ENCODE measurements around the gene FREM1. TPM values are rescaled to one million over a fixed set of nuclear protein-coding genes. Genes with fewer than 3 reads are reported as not detected.

FREM1 gene
- total RNA-seq, 2 donors from 2014 or later, result 2.0 to 2.6 TPM

GRCh38 chr9:14881006-14881405, 29.2 kb downstream of the FREM1 start:
- no peak overlapping the region for H3K27ac ChIP-seq
- H3K9me3 ChIP-seq, result no peaks in the 10 kb centered on the region
- H3K27me3 ChIP-seq (replicated peaks; ENCODE audit: insufficient read depth), result no peaks in the 10 kb centered on the region
- no peak overlapping the region for H3K4me3 ChIP-seq
- no peaks in the 10 kb centered on the region for H3K4me1 ChIP-seq (replicated peaks)
- no peak for TF ChIP-seq POLR2AphosphoS5 (IDR thresholded peaks at IDR 0.05)
- intact Hi-C loops (cut with DNase I), result no loop called here
- WGBS, result 28% methylated on average over 4 of the region's 4 CpGs
- no peaks in the 10 kb centered on the region for H3K36me3 ChIP-seq
- no peak for DNase-seq (ENCODE audit: low spot score)

- Histone ChIP-seq H3K27me3 (replicated peaks; ENCODE audit: insufficient read depth) (no peaks in the 10 kb centered on the region), H3K9me3 (no peaks in the 10 kb centered on the region), H3K36me3 (no peaks in the 10 kb centered on the region), H3K27ac (no peak overlapping the region), H3K4me1 (replicated peaks) (no peaks in the 10 kb centered on the region), H3K4me3 (no peak overlapping the region)
- DNase-seq (ENCODE audit: low spot score), result no peak
- TF ChIP-seq CTCF (IDR thresholded peaks at IDR 0.05), result no peak
- no peak for TF ChIP-seq POLR2AphosphoS5 (IDR thresholded peaks at IDR 0.05)
- TF ChIP-seq POLR2A (IDR thresholded peaks at IDR 0.05), result no peak
- intact Hi-C loops (cut with DNase I), result no loop called here
Observed at GRCh38 chr9:14870090-14870489, 40.1 kb downstream of the FREM1 start.

DNA sequence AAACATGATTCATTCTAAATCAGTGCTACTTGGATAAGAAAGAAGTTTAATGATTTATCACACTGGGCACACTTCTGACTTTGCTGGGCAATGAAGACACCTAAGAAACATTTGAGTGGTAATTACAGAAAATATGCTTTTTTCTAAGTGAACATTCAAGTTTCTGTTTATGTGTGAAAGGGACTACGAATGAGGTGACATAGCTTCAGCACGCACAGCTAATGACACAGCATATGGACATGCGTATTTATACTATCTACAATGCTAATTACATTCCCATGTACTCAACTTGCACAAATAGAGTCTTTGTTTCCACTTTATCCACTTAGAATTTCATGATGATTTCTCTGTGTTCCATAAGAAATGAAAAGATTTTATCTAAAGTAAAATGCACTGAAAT, 40.6 kb downstream of the FREM1 start:
- H3K36me3 ChIP-seq, result no peaks in the 10 kb centered on the region
- no peak for TF ChIP-seq CTCF (IDR thresholded peaks at IDR 0.05)
- no peak for TF ChIP-seq POLR2A (IDR thresholded peaks at IDR 0.05)
- no peak for TF ChIP-seq POLR2AphosphoS5 (IDR thresholded peaks at IDR 0.05)
- no peaks in the 10 kb centered on the region for H3K9me3 ChIP-seq
- DNase-seq (ENCODE audit: low spot score), result no peak
- H3K27ac ChIP-seq, result no peak overlapping the region
- no peaks in the 10 kb centered on the region for H3K27me3 ChIP-seq (replicated peaks; ENCODE audit: insufficient read depth)
- 66% methylated on average over 3 of the region's 3 CpGs for WGBS
- H3K4me3 ChIP-seq, result no peak overlapping the region
- H3K4me1 ChIP-seq (replicated peaks), result no peaks in the 10 kb centered on the region
- intact Hi-C loops (cut with DNase I), result no loop called here

- Histone ChIP-seq H3K27me3 (replicated peaks; ENCODE audit: insufficient read depth) (no peaks in the 10 kb centered on the region), H3K27ac (no peak overlapping the region), H3K4me1 (replicated peaks) (no peaks in the 10 kb centered on the region), H3K9me3 (no peaks in the 10 kb centered on the region), H3K4me3 (no peak overlapping the region), H3K36me3 (no peaks in the 10 kb centered on the region)
- intact Hi-C loops (cut with DNase I), result no loop called here
- 67% methylated on average over 16 of the region's 16 CpGs for WGBS
- TF ChIP-seq POLR2A (IDR thresholded peaks at IDR 0.05) (no peak), POLR2AphosphoS5 (IDR thresholded peaks at IDR 0.05) (no peak), CTCF (IDR thresholded peaks at IDR 0.05) (no peak)
- no peak for DNase-seq (ENCODE audit: low spot score)
Observed at GRCh38 chr9:14868772-14869583, 41.2 kb downstream of the FREM1 start.

DNA sequence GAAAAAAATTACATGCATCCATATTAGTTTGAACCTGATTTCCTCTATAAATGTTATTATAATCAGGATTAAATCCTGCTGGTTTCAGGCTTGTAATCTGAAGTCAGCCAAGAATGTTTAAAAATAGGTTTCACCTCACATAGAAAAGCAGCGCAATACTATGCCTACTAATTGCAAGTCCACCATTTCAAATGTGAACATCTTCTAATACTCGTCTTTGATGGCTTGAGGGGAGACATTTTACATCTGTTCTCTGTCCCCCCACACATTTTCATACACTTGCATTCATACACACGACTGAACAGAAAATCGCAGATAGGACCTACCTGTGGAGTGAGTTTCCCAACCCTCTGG, 41.8 kb downstream of the FREM1 start:
- no peaks in the 10 kb centered on the region for H3K27me3 ChIP-seq (replicated peaks; ENCODE audit: insufficient read depth)
- H3K9me3 ChIP-seq, result no peaks in the 10 kb centered on the region
- DNase-seq (ENCODE audit: low spot score), result no peak
- no peaks in the 10 kb centered on the region for H3K4me1 ChIP-seq (replicated peaks)
- TF ChIP-seq CTCF (IDR thresholded peaks at IDR 0.05) (no peak), POLR2A (IDR thresholded peaks at IDR 0.05) (no peak), POLR2AphosphoS5 (IDR thresholded peaks at IDR 0.05) (no peak)
- 84% methylated on average over 4 of the region's 4 CpGs for WGBS
- no peaks in the 10 kb centered on the region for H3K36me3 ChIP-seq
- no peak overlapping the region for H3K27ac ChIP-seq
- no peak overlapping the region for H3K4me3 ChIP-seq
- intact Hi-C loops (cut with DNase I), result no loop called here
